ENCODE results near the gene RERE. TPM values are rescaled to one million over a fixed set of nuclear protein-coding genes. Genes with fewer than 3 reads are reported as not detected.
A peak's percentile ranks its signal among the peaks of the same experiment; 100 is the strongest.

The RERE gene
- total RNA-seq, 2 experiments from 2014 or later, result 45.8 to 57.1 TPM

GRCh38 chr1:8659593-8659992 is 157.8 kb downstream of the RERE start:
- Mint-ChIP-seq H3K4me3 (no peak overlapping the region), H3K4me1 (ENCODE audit: low read depth) (peaks cover 3% of the 10 kb centered on the region), H3K9me3 (no peaks in the 10 kb centered on the region), H3K27ac (no peak overlapping the region), H3K36me3 (ENCODE audit: low read depth) (peaks cover 11% of the 10 kb centered on the region), H3K27me3 (no peaks in the 10 kb centered on the region)
- POLR2A ChIA-PET, result no interaction called here
- intact Hi-C loops (cut with micrococcal nuclease), result no loop called here
- no peak for ATAC-seq
- no peak for DNase-seq
- no peak for TF ChIP-seq CTCF (IDR thresholded peaks at IDR 0.05)
- CTCF ChIA-PET, result interaction anchor here (1.3 kb wide), 1 partner anchor 190 kb away, joined by 3 read pairs; no protein-coding TSS in a partner anchor

DNA sequence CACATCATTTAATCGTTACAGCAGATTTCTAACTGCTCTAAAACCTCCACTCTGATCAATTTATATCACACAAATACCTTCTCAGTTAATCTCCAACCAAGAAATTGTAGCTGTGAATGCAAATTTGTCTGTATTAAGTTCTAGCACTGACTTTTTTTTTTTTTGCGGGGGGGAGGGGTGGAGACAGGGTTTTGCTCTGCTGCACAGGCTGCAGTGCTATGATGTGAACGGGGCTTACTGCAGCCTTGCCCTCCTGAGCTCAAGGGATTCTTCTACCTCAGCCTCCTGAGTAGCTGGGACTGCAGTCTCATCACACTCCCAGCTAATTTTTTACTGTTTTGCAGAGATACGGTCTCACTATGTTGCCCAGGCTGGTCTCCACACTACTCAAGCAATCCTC is 163.6 kb downstream of the RERE start:
- peaks cover 32% of the 10 kb centered on the region for H3K4me1 Mint-ChIP-seq (ENCODE audit: low read depth)
- no peaks in the 10 kb centered on the region for H3K9me3 Mint-ChIP-seq
- no peak for TF ChIP-seq CTCF (IDR thresholded peaks at IDR 0.05)
- no peak overlapping the region for H3K4me3 Mint-ChIP-seq
- ChIA-PET CTCF (interaction anchor here (1.3 kb wide), 1 partner anchor 93 kb away, joined by 3 read pairs; no protein-coding TSS in a partner anchor), POLR2A (interaction anchor here (0.6 to 1.1 kb wide), 2 partner anchors 10 to 92 kb away, joined by 3 to 4 read pairs; no protein-coding TSS in a partner anchor)
- intact Hi-C loops (cut with micrococcal nuclease), result no loop called here
- no peak overlapping the region for H3K27ac Mint-ChIP-seq
- ATAC-seq, result no peak
- no peak for DNase-seq
- peaks cover 16% of the 10 kb centered on the region for H3K36me3 Mint-ChIP-seq (ENCODE audit: low read depth)
- H3K27me3 Mint-ChIP-seq, result no peaks in the 10 kb centered on the region

DNA sequence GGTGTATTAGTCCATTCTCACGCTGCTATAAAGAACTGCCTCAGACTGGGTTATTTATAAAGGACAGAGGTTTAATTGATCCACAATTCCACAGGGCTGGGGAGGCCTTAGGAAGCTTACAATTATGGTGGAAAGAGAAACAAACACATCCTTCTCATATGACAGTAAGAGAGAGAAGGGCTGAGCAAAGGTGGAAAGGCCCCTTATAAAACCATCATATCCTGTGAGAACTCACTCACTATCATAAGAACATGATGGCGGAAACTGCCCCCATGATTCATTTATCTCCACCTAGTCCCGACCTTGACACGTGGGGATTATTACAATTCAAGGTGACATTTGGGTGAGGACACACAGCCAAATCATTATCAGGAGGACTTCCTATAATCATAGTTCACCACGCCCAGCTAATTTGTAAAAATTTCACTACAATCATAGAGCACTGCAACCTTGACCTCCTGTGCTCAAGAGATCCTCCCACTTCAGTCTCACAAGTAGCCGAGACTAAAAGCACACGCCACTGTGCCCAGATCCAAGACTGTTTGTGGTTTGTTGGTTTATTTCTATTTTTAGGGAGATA is 164.9 kb downstream of the RERE start:
- intact Hi-C loops (cut with micrococcal nuclease), result no loop called here
- TF ChIP-seq CTCF (IDR thresholded peaks at IDR 0.05), result no peak
- H3K4me3 Mint-ChIP-seq, result no peak overlapping the region
- DNase-seq (peak; percentile 47), ATAC-seq (peak; percentile 63)
- H3K27me3 Mint-ChIP-seq, result no peaks in the 10 kb centered on the region
- peaks cover 16% of the 10 kb centered on the region for H3K36me3 Mint-ChIP-seq (ENCODE audit: low read depth)
- POLR2A ChIA-PET, result interaction anchor here (2.6 kb wide), 1 partner anchor 49 kb away, joined by 9 read pairs; no protein-coding TSS in a partner anchor
- CTCF ChIA-PET, result interaction anchor here (1.1 to 1.7 kb wide), 4 partner anchors 10 to 91 kb away, joined by 4 to 6 read pairs (median 5); no protein-coding TSS in a partner anchor
- H3K4me1 Mint-ChIP-seq (ENCODE audit: low read depth), result peaks cover 43% of the 10 kb centered on the region
- peak overlapping the region; percentile 76 for H3K27ac Mint-ChIP-seq
- H3K9me3 Mint-ChIP-seq, result no peaks in the 10 kb centered on the region

- Mint-ChIP-seq H3K36me3 (ENCODE audit: low read depth) (peaks cover 18% of the 10 kb centered on the region), H3K27me3 (no peaks in the 10 kb centered on the region), H3K27ac (peak overlapping the region; percentile 76), H3K4me1 (ENCODE audit: low read depth) (peaks cover 49% of the 10 kb centered on the region), H3K4me3 (no peak overlapping the region), H3K9me3 (no peaks in the 10 kb centered on the region)
- DNase-seq (no peak), ATAC-seq (peak; percentile 41)
- ChIA-PET POLR2A (interaction anchor here (0.5 to 2.6 kb wide), 2 partner anchors 49 to 142 kb away, joined by 3 to 9 read pairs; no protein-coding TSS in a partner anchor), CTCF (interaction anchor here (1.1 to 1.8 kb wide), 5 partner anchors 11 to 90 kb away, joined by 4 to 6 read pairs (median 5); no protein-coding TSS in a partner anchor)
- intact Hi-C loops (cut with micrococcal nuclease), result no loop called here
- TF ChIP-seq CTCF (IDR thresholded peaks at IDR 0.05), result no peak
Measured at GRCh38 chr1:8651962-8652361, 165.5 kb downstream of the RERE start.

DNA sequence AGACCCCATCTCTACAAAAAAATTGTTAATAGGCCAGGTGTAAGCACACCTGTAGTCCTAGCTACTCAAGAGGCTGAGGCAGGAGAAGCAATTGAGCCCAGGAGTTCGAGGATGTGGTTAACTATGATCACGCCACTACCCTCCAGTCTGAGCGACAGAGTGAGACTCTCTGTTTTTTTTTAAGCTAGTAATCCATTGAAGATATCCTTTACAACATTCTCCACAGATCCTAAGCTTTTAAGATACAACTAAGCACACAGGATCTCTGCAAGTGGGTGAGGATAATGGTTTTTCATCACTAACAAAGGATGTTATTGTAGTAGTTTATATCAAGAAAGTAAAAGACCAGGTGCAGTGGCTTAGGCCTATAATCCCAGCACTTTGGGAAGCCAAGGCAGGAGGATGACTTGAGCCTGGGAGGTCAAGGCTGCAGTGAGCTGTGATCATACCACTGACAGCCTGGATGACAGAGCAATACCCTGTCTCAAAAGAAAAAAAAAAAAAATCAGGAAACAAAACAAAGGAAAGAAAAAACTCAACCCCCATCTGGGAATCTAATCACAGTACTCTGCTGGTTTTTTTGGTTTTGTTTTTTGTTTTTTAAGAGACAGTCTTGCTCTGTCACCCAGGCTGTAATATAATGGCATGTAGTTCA is 166.1 kb downstream of the RERE start:
- CTCF ChIA-PET, result interaction anchor here (0.7 to 1.8 kb wide), 7 partner anchors 11 to 89 kb away, joined by 3 to 6 read pairs (median 5); no protein-coding TSS in a partner anchor
- Mint-ChIP-seq H3K27ac (peak overlapping the region; percentile 76), H3K9me3 (no peaks in the 10 kb centered on the region), H3K4me1 (ENCODE audit: low read depth) (peaks cover 50% of the 10 kb centered on the region), H3K4me3 (no peak overlapping the region), H3K27me3 (no peaks in the 10 kb centered on the region), H3K36me3 (ENCODE audit: low read depth) (peaks cover 18% of the 10 kb centered on the region)
- TF ChIP-seq CTCF (IDR thresholded peaks at IDR 0.05), result no peak
- intact Hi-C loops (cut with micrococcal nuclease), result no loop called here
- POLR2A ChIA-PET, result interaction anchor here (0.5 to 2.6 kb wide), 2 partner anchors 50 to 141 kb away, joined by 3 to 9 read pairs; no protein-coding TSS in a partner anchor
- ATAC-seq (peak; percentile 57), DNase-seq (no peak)
